GM23338 (cell line): ENCODE data around the gene ADAMTS17.

Source experiments
- CREB1 ChIP-seq: fragments of 250-450 bp; sonication (Bioruptor Pico); IDR thresholded peaks from 2 replicates; pipeline ENCODE4 v1.5.0; 2020; ENCODE audit warnings: low read depth, mild to moderate bottlenecking, moderate library complexity
- CTCF ChIP-seq, 2 experiments: fragments of 200-600 bp in 1 of 2; sonication (generic) in 1 of 2; conservative IDR thresholded peaks; 2 replicates each; pipeline versions ENCODE4 v1.5.1 to v1.6.1; 2016 to 2017; ENCODE audit warnings: antibody characterized with exemption in 2 of 2, low read depth in 2 of 2, mild to moderate bottlenecking in 2 of 2, moderate library complexity in 1 of 2
- ETS1 ChIP-seq: IDR thresholded peaks from 2 replicates; pipeline ENCODE4 v1.6.1; 2016; ENCODE audit warnings: antibody characterized with exemption
- EZH2 ChIP-seq: fragments of 200-600 bp; sonication (generic); IDR thresholded peaks from one replicate; pipeline ENCODE4 v1.8.0; 2017; ENCODE audit warnings: antibody characterized with exemption, mild to moderate bottlenecking, low read depth; ENCODE audit not compliant: unreplicated experiment
- EZH2phosphoT487 ChIP-seq: fragments of 200-600 bp; sonication (generic); IDR thresholded peaks from one replicate; pipeline ENCODE4 v1.8.1; 2018; ENCODE audit warnings: antibody characterized with exemption; ENCODE audit not compliant: unreplicated experiment
- JUNB ChIP-seq: IDR thresholded peaks from one replicate; pipeline ENCODE4 v1.6.1; 2016; ENCODE audit warnings: antibody characterized with exemption; ENCODE audit not compliant: unreplicated experiment
- NANOG ChIP-seq: IDR thresholded peaks from 2 replicates; pipeline ENCODE4 v1.6.1; 2016; ENCODE audit warnings: antibody characterized with exemption, borderline replicate concordance
- POLR2AphosphoS5 ChIP-seq: IDR thresholded peaks from 2 replicates; pipeline ENCODE4 v1.6.1; 2016; ENCODE audit warnings: antibody characterized with exemption, low read depth
- REST ChIP-seq: IDR thresholded peaks from one replicate; pipeline ENCODE4 v1.6.1; 2018; ENCODE audit warnings: antibody characterized with exemption; ENCODE audit not compliant: unreplicated experiment
- STAT1 ChIP-seq: IDR thresholded peaks from one replicate; pipeline ENCODE4 v1.6.1; 2016; ENCODE audit warnings: antibody characterized with exemption; ENCODE audit not compliant: unreplicated experiment
- ZNF114 ChIP-seq: fragments of 250-450 bp; sonication (Bioruptor Pico); IDR thresholded peaks from 2 replicates; pipeline ENCODE4 v1.5.0; 2020; ENCODE audit warnings: mild to moderate bottlenecking, moderate library complexity
- ZNF331 ChIP-seq: fragments of 250-450 bp; sonication (Bioruptor Pico); IDR thresholded peaks from 2 replicates; pipeline ENCODE4 v1.5.0; 2020; ENCODE audit warnings: low read depth, mild to moderate bottlenecking, moderate library complexity
- ZNF462 ChIP-seq: fragments of 250-450 bp; sonication (Bioruptor Pico); IDR thresholded peaks from 2 replicates; pipeline ENCODE4 v1.5.0; 2020; ENCODE audit warnings: mild to moderate bottlenecking, moderate library complexity

- TF ChIP-seq CTCF (conservative IDR thresholded peaks at IDR 0.05; ENCODE audit: low read depth in 2 of 2) (no peak), CREB1 (CRISPR knock-in tag) (no peak), POLR2AphosphoS5 (no peak), EZH2 (no peak), NANOG (no peak), ETS1 (no peak), REST (no peak), EZH2phosphoT487 (no peak), JUNB (no peak), ZNF331 (CRISPR knock-in tag) (no peak), ZNF114 (CRISPR knock-in tag) (no peak), STAT1 (no peak), ZNF462 (CRISPR knock-in tag) (no peak)
These were observed 155.4 kb downstream of the ADAMTS17 start for GRCh38 chr15:100186366-100186765.
